ENCODE measurements around the gene DNHD1.

DNHD1 gene

DNA sequence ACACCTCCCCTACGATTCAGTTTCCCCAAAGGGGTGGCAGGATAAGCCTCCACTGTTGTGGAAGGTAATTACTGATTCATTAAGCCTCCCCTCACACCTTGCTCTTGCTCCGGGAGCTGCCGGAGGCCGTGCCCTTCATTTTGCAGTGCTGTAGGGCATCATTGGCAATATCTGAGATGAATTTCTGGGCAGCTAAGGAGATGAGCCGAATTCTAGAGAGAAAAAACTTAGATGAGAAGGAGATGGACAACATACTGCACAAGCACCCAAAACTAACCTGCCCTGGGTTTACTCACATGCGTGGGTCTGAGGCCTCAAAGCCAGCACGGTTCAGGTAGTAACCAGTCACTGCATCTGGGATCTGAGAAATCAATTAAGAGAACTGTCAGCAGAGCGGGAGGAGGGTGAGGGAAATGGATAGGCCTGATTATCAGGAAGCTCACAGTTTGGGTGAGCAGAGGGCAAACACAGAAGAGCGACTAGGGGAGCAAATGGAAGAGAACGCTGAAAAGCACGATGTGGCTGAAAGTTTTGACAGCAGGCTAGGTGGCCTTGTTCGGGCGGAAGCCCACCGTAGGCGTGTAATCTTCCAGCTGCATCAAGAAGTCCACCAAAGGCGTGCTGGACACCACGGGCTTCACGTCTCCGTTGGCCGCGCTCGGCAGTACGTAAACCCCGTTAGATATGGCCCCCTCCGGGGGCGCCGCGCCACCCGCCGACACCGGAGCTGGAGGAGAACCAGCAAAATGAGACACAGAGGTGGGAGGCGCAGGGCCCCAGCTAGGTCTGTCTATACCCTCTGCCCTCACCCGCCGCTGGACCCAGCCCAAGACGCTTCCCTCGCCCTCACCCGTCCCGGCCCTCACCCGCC, 114.2 kb downstream of the DNHD1 start:
- no peak for DNase-seq (ENCODE audit: low read depth in 2 of 2)

DNA sequence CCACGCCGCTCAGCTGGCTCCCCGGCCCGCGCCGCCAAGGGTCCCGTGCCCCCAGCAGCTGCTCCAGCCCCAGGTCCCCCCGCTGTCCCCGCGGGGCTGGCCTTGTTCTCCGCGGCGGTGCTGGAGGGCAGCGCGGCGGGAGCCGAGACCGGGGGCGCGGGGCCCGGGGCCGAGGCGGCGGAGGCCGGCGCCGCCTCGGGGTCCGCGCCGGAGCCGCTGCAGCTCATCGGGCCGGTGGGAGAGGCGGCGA, 114.8 kb downstream of the DNHD1 start:
- DNase-seq (ENCODE audit: low read depth in 2 of 2): no peak

- DNase-seq (ENCODE audit: low read depth in 2 of 2): peak; percentile 83 to 92
Observed at GRCh38 chr11:6612213-6613041, 115.3 kb downstream of the DNHD1 start, which contains the start of gene TAF10. TAF10 (minus strand) TSS chr11:6612216; CDS start chr11:6612189, 27 bp downstream.

GRCh38 chr11:6613496-6613895, 116.4 kb downstream of the DNHD1 start:
- DNase-seq (ENCODE audit: low read depth in 2 of 2): no peak

DNA sequence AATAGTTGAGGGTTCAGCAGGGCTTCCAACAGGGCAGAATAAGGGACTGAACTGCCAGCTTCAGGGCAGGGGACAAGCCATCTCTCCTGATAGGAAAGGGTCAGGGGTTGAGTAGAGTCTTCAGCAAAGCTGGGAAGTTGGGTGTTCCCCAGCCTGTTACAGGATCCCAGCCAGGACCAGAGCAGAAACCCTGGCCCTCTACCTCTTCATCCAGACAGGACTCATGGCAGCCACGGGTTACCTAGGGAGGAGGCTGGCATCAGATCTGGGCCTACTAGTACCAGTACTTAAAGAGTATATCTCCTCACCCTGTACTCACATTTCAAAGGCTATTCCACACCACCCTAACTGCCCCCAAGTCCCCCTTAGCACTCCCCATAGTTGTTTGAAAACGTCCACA, 117.4 kb downstream of the DNHD1 start:
- no peak for DNase-seq (ENCODE audit: low read depth in 2 of 2)

- DNase-seq (ENCODE audit: low read depth in 2 of 2): no peak
Observed at GRCh38 chr11:6615046-6615445, 118.0 kb downstream of the DNHD1 start.

- DNase-seq (ENCODE audit: low read depth in 2 of 2): no peak
Observed at GRCh38 chr11:6615882-6616585, 119.0 kb downstream of the DNHD1 start.

GRCh38 chr11:6616596-6617250, 119.6 kb downstream of the DNHD1 start:
- no peak for DNase-seq (ENCODE audit: low read depth in 2 of 2)

GRCh38 chr11:6617315-6617781, 120.3 kb downstream of the DNHD1 start:
- DNase-seq (ENCODE audit: low read depth in 2 of 2): no peak

GRCh38 chr11:6618117-6619003, 121.3 kb downstream of the DNHD1 start:
- peak in 1 of 2 donors; percentile 51 for DNase-seq (ENCODE audit: low read depth in 2 of 2)

DNA sequence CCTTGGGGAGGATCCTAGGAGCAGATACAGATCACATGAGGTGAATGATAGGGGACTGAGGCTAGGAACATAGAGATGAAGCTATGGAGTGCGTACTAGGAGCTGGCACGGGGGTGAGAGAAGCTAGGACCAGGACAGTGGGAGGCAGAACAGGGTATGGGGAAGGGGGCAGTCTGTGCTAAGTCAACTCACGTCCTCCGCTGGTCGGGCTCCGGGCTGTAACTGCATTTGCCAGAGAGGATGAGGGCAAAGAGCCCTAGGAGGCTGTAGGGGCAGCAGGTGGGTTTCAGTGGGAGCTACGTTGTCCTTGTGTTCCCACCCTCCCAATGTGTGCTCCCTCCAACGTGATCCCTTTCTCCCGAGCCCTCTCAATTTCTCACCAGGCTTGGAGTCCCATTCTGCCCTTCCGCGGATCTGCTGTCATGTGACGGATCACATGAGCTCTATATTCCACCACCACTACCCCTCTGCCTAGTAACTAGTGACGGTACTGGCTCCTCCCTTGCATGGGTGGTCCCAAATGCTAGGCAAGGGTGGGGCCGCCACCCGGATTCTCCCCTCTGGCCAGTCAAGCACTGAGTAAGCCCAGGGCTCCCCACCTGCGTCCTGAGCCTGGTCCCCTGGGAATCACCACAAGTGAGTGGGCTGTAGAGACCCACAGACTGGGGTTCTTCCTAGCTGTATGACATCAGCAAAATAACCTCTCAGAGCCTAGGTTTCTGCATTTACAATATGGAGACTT, 122.1 kb downstream of the DNHD1 start, which contains the start of gene TPP1:
TPP1 (minus strand) TSS at position 419 of the 742 bp plus-strand sequence; CDS start at position 397, 22 bp downstream.
- DNase-seq (ENCODE audit: low read depth in 2 of 2): peak; percentile 70 to 73

GRCh38 chr11:6620636-6621035, 123.6 kb downstream of the DNHD1 start:
- no peak for DNase-seq (ENCODE audit: low read depth in 2 of 2)

Data from stimulated activated CD4-positive, alpha-beta T cell treated with anti-CD3 and anti-CD28 coated beads, Interleukin-1b, Interleukin-23, amount 100 ng/mL, for 1 hour (primary cell).